Measurements from ENCODE around the gene ARHGAP11A.

ARHGAP11A gene

GRCh38 chr15:32688151-32688639 lies 72.9 kb downstream of the ARHGAP11A start:
- Histone ChIP-seq H4K20me1 (ENCODE audit: low read depth, low read length) (no peaks in the 10 kb centered on the region), H3K36me3 (ENCODE audit: low read length) (no peaks in the 10 kb centered on the region), H3K27me3 (ENCODE audit: low read length) (no peaks in the 10 kb centered on the region), H3K4me3 (ENCODE audit: insufficient read depth, low read length, poor library complexity, severe bottlenecking) (no peak overlapping the region), H3K27ac (ENCODE audit: low read depth, low read length) (no peak overlapping the region), H3F3A (ENCODE audit: insufficient read depth) (no peaks in the 10 kb centered on the region), H3K4me2 (ENCODE audit: low read depth, low read length, poor library complexity, severe bottlenecking) (no peak overlapping the region), H3K79me2 (ENCODE audit: insufficient read depth, low read length) (no peaks in the 10 kb centered on the region), H3K9me2 (replicated peaks; ENCODE audit: insufficient read depth, low read length) (no peaks in the 10 kb centered on the region), H3K9ac (ENCODE audit: low read length) (no peak overlapping the region), H2AFZ (ENCODE audit: low read depth, low read length, severe bottlenecking) (no peak overlapping the region), H3K9me3 (ENCODE audit: insufficient read depth, low read length) (no peaks in the 10 kb centered on the region)
- TF ChIP-seq, protein P1, sequence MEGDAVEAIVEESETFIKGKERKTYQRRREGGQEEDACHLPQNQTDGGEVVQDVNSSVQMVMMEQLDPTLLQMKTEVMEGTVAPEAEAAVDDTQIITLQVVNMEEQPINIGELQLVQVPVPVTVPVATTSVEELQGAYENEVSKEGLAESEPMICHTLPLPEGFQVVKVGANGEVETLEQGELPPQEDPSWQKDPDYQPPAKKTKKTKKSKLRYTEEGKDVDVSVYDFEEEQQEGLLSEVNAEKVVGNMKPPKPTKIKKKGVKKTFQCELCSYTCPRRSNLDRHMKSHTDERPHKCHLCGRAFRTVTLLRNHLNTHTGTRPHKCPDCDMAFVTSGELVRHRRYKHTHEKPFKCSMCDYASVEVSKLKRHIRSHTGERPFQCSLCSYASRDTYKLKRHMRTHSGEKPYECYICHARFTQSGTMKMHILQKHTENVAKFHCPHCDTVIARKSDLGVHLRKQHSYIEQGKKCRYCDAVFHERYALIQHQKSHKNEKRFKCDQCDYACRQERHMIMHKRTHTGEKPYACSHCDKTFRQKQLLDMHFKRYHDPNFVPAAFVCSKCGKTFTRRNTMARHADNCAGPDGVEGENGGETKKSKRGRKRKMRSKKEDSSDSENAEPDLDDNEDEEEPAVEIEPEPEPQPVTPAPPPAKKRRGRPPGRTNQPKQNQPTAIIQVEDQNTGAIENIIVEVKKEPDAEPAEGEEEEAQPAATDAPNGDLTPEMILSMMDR (IDR thresholded peaks at IDR 0.05; ENCODE audit: insufficient read depth, low read length, poor library complexity, severe bottlenecking), result no peak
- no peak for TF ChIP-seq EZH2phosphoT487 (conservative IDR thresholded peaks at IDR 0.05; ENCODE audit: low read length)
